ENCODE measurements around the gene PIN1.

Gene PIN1

GRCh38 chr19:9885077-9885552, 50.0 kb downstream of the PIN1 start:
- no peak for FAIRE-seq
- DNase-seq (ENCODE audit: low spot score) = no peak

GRCh38 chr19:9891609-9892373, 56.7 kb downstream of the PIN1 start:
- DNase-seq (ENCODE audit: low spot score) (no peak), FAIRE-seq (no peak)

All from RCC 7860 (cell line).